Measurements from ENCODE around the gene C1orf198. TPM values are rescaled to one million over a fixed set of nuclear protein-coding genes. Genes with fewer than 3 reads are reported as not detected.
A peak's percentile ranks its signal among the peaks of the same experiment; 100 is the strongest.

The C1orf198 gene
- total RNA-seq, 1 experiment from 2014 or later: 22.9 TPM

DNA sequence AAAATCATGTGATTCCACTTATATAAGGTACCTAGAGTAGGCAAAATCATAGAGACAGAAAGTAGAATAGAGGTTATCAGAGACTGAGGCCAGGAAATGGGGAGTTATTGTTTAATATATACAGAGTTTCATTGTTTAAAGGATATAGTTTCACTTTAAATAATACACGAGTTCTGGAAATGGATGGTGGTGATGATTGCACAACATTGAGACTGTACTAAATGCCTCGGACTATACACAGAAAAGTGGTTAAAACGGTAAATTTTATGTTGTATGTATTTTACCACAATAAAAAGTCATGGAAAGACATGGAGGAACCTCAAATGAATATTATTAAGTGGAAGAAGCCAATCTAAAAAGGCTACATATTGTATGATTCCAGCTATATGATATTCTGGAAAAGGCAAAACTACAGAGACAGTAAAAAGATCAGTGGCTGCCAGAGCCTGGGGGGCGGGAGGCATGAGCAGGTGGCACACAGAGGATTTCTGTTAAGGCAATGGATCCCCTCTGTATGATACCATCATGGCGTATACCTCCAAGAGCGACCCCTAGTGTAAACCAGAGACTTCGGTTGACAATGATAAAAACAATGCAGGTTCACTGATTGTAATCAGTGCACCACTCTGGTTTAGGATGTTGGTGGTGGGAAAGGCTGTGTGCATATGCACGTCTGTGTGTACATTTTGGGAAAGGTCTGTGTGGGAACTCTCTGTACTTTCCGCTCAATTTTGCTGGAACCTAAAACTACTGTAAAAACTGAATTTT is 7.5 kb downstream of the C1orf198 start (continued):
- TF ChIP-seq, protein P1, sequence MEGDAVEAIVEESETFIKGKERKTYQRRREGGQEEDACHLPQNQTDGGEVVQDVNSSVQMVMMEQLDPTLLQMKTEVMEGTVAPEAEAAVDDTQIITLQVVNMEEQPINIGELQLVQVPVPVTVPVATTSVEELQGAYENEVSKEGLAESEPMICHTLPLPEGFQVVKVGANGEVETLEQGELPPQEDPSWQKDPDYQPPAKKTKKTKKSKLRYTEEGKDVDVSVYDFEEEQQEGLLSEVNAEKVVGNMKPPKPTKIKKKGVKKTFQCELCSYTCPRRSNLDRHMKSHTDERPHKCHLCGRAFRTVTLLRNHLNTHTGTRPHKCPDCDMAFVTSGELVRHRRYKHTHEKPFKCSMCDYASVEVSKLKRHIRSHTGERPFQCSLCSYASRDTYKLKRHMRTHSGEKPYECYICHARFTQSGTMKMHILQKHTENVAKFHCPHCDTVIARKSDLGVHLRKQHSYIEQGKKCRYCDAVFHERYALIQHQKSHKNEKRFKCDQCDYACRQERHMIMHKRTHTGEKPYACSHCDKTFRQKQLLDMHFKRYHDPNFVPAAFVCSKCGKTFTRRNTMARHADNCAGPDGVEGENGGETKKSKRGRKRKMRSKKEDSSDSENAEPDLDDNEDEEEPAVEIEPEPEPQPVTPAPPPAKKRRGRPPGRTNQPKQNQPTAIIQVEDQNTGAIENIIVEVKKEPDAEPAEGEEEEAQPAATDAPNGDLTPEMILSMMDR (IDR thresholded peaks at IDR 0.05 in 2 of 3, conservative IDR thresholded peaks at IDR 0.05 in 1 of 3; ENCODE audit: borderline replicate concordance in 1 of 3, insufficient read depth in 1 of 3, low read depth in 2 of 3, low read length in 2 of 3): peak in 2 of 3 experiments; percentile 6 to 14; a peak in 1 of 6 replicates

DNA sequence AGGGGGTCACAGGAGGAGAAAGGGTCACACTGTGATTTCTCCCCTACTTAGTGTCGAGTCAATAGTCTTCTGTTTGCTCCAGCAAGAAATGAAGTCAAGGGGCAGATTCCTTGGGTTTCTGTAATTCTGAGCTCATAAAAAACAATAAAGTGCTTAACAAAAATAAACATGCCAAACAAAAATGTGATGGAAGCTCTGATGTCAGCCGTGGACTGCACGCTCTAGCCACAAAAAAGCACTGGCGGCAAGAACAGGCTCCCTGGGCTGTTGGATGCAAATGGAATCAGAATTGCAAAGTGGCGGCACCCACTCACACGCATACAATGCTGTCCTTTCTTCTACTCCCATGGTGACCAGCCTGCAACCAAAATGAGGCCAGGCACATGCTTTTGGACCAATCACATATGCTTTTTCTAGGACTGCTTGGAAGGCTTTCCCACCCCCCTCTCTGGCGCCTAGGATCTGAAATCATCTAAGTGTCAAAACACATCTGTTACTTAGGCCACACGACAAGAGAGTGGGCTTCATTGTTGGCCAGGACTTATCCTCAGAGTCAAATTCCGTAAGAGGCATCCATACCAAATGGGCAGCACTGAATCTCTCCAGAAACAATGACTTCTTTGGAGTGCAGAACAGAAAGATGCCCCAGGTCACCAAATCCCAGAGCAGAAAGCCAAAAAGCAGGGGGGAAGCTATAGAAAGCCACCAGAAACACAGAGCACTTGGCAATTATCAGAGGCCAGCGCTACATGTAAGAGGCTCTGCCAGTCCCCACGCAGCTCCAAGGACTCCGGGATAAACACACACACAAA is 9.2 kb downstream of the C1orf198 start:
- Histone ChIP-seq H4K20me1 (ENCODE audit: insufficient read depth) (no peaks in the 10 kb centered on the region), H3K9me3 (ENCODE audit: control insufficient read depth in 1 of 2, insufficient read depth in 1 of 2, low read depth in 1 of 2, low read length in 2 of 2) (no peaks in the 10 kb centered on the region), H3K4me2 (ENCODE audit: low read length) (no peak overlapping the region), H2AFZ (ENCODE audit: low read depth, low read length, poor library complexity, severe bottlenecking) (no peak overlapping the region), H3K9ac (ENCODE audit: low read length) (no peak overlapping the region), H3K79me2 (ENCODE audit: insufficient read depth, low read length) (peaks cover 61% of the 10 kb centered on the region), H3K9me2 (ENCODE audit: insufficient read depth) (no peaks in the 10 kb centered on the region), H3K4me3 (replicated peaks in 1 of 2; ENCODE audit: low read depth in 1 of 2, low read length in 2 of 2) (no peak overlapping the region), H3K4me1 (ENCODE audit: control insufficient read depth in 1 of 2, insufficient read depth in 2 of 2, low read length in 2 of 2) (peaks cover 14 to 20% of the 10 kb centered on the region in 2 experiments), H3K27me3 (ENCODE audit: insufficient read depth, low read length) (no peaks in the 10 kb centered on the region), H3K36me3 (ENCODE audit: control insufficient read depth in 1 of 2, insufficient read depth in 2 of 2, low read length in 2 of 2) (no peaks in the 10 kb centered on the region), H3K27ac (ENCODE audit: low read depth, low read length) (no peak overlapping the region)
- POLR2A ChIA-PET: no interaction called here
- DNase-seq (ENCODE audit: low read depth, low spot score): no peak
- BruUV-seq (replicated peaks): no TSS peak
- CTCF ChIA-PET: interaction anchor here (1.3 kb wide), 1 partner anchor 11 kb away, joined by 3 read pairs; no protein-coding TSS in a partner anchor
- intact Hi-C loops (cut with micrococcal nuclease): no loop called here
- no peak for ATAC-seq
- RAD21 ChIA-PET (ENCODE audit: low non-redundant PET in 1 of 2, low total read pairs in 2 of 2, uncharacterized antibody in 2 of 2, unreplicated experiment in 2 of 2): no interaction called here
- TF ChIP-seq SRF (IDR thresholded peaks at IDR 0.05; ENCODE audit: low read depth) (no peak), FOSL1 (IDR thresholded peaks at IDR 0.05; ENCODE audit: low read depth) (no peak), EGR1 (IDR thresholded peaks at IDR 0.05; ENCODE audit: low read depth) (no peak), ELF1 (IDR thresholded peaks at IDR 0.05; ENCODE audit: borderline replicate concordance, low read depth) (no peak), TCF7L2 (IDR thresholded peaks at IDR 0.05; ENCODE audit: borderline replicate concordance, extremely low read depth, insufficient read depth, insufficient read length) (no peak), YY1 (IDR thresholded peaks at IDR 0.05; ENCODE audit: extremely low read depth, insufficient replicate concordance, low read depth, low read length) (no peak)
- TF ChIP-seq, protein P2, sequence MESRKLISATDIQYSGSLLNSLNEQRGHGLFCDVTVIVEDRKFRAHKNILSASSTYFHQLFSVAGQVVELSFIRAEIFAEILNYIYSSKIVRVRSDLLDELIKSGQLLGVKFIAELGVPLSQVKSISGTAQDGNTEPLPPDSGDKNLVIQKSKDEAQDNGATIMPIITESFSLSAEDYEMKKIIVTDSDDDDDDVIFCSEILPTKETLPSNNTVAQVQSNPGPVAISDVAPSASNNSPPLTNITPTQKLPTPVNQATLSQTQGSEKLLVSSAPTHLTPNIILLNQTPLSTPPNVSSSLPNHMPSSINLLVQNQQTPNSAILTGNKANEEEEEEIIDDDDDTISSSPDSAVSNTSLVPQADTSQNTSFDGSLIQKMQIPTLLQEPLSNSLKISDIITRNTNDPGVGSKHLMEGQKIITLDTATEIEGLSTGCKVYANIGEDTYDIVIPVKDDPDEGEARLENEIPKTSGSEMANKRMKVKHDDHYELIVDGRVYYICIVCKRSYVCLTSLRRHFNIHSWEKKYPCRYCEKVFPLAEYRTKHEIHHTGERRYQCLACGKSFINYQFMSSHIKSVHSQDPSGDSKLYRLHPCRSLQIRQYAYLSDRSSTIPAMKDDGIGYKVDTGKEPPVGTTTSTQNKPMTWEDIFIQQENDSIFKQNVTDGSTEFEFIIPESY (IDR thresholded peaks at IDR 0.05; ENCODE audit: extremely low read depth, insufficient replicate concordance, low read length): no peak
- TF ChIP-seq, protein P3, sequence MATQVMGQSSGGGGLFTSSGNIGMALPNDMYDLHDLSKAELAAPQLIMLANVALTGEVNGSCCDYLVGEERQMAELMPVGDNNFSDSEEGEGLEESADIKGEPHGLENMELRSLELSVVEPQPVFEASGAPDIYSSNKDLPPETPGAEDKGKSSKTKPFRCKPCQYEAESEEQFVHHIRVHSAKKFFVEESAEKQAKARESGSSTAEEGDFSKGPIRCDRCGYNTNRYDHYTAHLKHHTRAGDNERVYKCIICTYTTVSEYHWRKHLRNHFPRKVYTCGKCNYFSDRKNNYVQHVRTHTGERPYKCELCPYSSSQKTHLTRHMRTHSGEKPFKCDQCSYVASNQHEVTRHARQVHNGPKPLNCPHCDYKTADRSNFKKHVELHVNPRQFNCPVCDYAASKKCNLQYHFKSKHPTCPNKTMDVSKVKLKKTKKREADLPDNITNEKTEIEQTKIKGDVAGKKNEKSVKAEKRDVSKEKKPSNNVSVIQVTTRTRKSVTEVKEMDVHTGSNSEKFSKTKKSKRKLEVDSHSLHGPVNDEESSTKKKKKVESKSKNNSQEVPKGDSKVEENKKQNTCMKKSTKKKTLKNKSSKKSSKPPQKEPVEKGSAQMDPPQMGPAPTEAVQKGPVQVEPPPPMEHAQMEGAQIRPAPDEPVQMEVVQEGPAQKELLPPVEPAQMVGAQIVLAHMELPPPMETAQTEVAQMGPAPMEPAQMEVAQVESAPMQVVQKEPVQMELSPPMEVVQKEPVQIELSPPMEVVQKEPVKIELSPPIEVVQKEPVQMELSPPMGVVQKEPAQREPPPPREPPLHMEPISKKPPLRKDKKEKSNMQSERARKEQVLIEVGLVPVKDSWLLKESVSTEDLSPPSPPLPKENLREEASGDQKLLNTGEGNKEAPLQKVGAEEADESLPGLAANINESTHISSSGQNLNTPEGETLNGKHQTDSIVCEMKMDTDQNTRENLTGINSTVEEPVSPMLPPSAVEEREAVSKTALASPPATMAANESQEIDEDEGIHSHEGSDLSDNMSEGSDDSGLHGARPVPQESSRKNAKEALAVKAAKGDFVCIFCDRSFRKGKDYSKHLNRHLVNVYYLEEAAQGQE (IDR thresholded peaks at IDR 0.05; ENCODE audit: low read depth): no peak
- TF ChIP-seq, protein P1 (IDR thresholded peaks at IDR 0.05 in 2 of 3, conservative IDR thresholded peaks at IDR 0.05 in 1 of 3; ENCODE audit: borderline replicate concordance in 1 of 3, insufficient read depth in 1 of 3, low read depth in 2 of 3, low read length in 2 of 3): no peak

All from HCT116 (cell line).